GM18520 (cell line): ENCODE results near the gene BTBD17.

Source experiments
- ATAC-seq: cut with Tn5 transposase; IDR thresholded peaks from one replicate; pipeline ENCODE4 v1.9.1; 2021; ENCODE audit not compliant: unreplicated experiment

BTBD17 gene

DNA sequence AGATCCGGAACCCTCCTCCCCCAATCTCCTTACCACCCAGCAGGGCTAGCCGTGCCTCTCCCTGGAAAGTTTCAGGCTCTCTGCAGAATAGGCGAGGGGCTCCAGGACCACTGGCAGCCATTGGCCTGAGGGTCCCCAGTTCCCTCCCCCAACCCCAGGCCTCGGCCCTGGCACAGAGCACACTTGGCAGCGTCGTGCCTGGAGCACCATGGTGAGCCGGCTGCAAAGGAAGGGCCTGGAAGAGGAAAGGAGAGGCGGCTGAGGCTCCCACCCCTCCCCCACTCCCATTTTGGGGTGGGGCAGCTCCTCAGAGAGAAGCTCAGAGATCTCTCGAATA is 369 bp upstream of the BTBD17 start:
- no peak for ATAC-seq

DNA sequence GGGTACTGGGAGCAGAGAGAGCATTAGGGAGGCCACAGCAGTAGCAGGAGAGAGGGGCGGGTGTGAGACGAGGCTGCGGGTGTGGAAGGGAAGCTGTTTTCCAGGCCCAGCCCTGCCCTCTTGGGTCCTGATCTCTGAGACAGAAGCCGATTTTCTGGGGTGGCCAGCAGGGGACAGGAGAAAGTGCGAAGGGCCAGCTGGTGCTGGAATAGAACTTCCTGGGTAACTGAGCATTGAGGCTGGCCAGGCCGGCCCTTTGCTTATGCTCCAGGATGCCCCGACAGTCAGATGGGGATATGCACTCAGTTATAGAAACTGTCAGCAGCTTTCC is 804 bp downstream of the BTBD17 start:
- no peak for ATAC-seq

DNA sequence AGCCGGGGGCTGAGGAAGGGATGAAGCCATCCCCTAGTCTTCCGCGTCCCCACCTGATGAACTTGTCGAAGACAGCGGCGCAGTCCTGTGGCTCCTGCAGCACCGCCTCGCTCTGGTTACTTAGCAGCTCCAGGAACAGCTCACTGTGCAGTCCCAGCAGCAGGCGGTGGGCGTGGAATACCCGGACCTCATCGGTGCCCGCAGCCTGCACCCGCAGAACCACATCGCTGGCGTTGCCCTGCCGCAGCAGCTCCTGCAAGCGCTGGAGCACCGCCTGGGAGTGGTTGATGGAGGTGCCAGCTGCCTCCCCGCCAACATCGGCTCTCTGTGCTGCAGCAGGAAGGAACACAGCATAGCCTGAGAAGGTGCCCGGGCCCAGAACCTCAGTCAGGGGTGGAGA is 1.8 kb downstream of the BTBD17 start:
- ATAC-seq = no peak

DNA sequence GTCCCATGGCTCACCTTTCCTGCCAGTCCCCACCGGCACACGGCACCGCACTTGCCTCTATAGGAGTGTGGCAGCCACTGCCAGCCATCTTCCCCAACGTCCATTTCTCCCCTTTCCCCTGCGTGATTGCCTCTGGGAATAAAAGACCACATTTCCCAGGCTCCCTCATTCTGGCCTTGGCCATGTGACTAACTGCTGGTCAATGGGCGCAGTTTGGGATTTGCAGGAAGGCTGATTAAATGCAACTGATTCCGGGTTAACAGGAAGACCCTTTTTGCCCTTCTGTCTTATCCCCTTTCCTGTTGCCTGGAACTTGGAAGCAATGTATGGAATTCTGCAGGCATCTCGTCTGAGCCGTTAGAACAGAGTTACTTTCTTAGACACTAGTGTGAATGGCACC is 3.0 kb downstream of the BTBD17 start:
- no peak for ATAC-seq

DNA sequence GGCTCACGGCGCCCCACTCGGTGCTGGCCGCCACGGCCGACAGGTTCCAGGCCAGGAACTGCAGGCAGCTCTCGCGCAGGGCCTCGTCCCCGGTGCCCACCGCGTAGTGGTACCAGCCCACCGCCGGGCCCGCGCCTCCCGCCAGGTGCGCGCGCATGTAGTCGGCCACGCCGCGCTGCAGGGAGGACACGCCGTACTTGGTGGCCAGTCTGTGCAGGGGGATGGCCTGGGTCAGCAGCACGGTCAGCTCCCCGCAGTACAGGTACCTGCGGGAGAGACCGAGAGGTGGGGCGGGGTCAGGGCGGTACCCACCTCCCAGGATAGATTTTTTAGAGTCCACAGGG is 4.2 kb downstream of the BTBD17 start:
- no peak for ATAC-seq

DNA sequence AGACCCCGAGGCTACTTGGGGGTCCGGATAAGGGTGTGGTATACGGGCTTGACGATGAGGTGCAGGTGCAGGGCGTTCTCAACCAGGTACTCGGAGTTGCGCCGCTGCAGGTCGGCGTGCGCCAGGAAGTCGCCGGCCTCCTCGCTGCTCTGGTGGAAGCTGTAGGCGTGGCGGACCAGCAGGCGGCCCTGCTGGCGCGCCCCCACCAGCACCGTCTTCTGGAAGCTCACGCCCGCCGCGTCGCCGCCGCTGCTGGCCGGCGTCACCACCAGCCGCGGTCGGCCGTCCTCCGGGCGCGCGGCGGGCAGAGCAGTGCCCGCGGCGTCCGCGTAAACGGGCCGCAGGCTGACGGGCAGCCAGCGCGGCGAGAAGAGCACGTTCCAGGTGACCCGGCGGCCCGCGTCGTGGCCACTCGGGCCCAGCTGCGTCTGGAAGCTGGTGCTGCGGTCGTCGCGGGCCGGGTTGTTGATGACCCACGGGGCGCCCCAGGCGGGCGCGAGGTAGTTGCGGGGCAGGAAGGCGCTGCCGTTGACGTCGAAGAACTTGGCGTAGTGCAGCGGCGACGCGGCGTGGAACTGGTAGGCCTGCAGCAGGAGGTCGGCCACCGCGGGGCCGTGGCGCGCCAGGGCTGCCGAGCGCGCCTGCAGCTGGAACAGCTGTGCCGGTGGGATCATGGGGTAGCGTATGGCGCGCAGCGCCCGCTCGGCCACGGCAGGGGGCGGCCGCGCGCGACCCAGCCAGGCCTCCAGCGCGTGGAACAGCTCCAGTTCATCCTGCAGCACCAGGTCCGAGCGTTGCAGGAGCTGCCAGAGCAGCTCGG is 4.8 kb downstream of the BTBD17 start:
- ATAC-seq = no peak

DNA sequence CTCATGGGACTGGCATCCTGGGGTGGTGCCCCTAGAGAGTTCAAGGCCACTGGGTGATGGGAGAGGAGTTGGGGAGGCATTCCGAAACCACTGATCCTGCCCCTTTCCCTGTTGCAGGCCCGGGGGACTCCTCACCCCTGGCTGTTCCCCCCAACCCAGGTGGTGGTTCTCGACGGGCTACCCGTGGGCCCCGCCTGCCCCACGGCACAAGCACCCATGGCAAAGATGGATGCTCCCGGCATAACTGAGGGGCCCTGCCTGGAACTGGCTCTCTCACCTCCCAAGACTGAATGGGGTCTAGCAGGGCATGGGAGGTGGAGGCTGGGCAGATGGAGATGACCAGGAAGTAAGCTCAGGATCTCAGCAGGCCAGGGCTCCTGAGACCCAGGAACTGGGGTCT is 6.6 kb downstream of the BTBD17 start:
- ATAC-seq = no peak

DNA sequence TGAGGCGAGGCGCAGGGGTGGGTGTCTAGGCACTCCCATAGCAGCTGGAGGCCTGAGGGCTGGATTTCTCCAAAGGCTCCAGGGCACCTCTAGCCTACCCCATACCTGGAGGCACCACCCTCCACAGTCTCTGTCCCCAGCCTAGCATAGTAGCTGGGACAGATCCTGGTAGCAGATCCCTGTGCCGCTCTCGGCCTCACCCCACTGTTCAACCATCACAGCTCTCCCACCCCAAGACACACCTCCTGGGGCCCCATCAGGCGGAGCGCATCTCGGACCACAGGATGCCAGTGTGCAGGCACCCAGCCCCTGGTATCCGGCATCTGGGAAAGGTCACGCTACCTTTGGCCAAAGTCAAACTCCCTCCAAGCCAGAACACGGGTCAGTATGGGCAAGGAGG is 7.1 kb downstream of the BTBD17 start:
- no peak for ATAC-seq

DNA sequence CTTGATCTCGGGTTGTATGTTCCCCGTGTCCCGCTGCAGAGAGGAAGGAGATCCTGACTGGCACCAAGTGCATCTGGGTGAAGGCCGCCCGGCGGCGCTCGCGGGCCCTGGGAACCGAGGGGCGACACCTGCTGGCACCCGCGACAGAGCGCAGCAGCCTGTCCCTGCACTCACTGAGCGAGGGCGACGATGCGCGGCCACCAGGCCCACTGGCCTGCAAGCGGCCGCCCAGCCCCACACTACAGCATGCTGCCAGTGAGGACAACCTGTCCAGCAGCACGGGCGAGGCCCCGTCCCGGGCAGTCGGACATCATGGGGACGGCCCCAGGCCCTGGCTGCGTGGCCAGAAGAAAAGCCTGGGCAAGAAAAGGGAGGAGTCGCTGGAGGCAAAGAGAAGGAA is 7.5 kb downstream of the BTBD17 start:
- no peak for ATAC-seq

DNA sequence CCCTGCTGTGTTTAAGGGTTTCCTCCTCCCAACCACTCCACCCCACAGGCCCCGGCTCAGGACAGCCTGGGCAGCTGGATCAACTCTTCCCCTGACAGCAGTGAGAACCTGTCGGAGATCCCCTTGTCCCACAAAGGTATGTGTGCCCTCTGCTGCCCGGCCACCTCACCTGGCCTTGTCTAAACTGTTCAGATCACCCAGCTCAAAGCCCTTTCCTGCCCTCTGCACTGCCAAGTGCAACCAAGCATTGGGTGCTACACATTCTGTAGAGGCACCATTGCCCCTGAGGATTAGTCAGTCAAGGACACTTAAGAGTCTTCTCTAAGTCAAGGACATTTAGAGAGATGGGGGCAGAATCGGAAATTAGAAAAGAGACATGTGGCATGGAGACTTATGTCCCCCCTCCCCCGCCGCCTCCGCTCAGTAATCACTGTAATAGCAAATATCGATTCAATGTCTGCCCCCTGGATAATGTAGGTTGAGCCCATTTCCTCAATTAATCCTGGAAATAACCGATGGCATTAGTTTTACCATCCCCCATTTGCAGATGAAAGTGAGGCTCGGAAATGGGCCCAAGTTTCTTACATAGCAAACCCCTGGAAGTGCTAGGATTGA is 8.1 kb downstream of the BTBD17 start:
- no peak for ATAC-seq

DNA sequence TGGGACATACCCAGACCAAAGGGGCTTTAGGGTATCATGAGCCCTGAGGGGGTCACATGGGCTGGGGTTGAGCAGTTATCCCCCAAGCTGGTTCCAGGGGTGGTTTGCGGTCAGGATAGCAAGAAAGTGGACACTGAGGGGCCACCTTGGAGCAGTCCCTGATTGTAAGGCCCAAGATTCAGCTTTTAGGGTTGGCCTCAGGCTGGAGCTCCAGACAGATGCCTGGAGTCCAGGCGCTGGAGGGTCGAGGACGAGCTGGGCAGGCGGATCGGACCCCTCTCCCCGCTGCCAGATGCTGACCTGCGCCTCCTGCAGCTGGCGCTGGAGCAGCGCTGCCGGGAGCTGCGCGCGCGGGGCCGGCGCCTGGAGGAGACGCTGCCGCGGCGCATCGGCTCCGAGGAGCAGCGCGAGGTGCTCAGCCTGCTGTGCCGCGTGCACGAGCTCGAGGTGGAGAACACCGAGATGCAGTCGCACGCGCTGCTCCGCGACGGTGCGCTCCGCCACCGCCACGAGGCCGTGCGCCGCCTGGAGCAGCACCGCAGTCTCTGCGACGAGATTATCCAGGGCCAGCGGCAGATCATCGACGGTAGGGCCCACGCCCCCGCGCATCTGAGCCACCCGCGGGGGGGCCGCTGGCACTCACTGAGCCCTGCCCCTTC is 10.0 kb downstream of the BTBD17 start:
- ATAC-seq = no peak

DNA sequence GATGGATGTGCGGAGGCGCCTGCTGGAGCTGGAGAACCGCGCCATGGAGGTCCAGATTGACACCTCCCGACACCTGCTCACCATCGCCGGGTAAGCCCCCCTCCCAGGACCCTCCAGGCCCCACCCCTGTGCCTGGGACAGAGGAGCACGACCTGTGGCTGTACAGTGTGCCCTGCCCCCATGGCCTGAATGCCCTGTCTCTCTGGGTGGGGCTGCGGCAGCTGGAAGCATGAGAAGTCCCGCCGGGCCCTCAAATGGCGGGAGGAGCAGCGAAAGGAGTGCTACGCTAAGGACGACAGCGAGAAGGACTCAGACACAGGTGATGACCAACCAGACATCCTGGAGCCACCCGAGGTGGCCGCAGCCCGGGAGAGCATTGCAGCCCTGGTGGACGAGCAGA is 11.2 kb downstream of the BTBD17 start:
- no peak for ATAC-seq

DNA sequence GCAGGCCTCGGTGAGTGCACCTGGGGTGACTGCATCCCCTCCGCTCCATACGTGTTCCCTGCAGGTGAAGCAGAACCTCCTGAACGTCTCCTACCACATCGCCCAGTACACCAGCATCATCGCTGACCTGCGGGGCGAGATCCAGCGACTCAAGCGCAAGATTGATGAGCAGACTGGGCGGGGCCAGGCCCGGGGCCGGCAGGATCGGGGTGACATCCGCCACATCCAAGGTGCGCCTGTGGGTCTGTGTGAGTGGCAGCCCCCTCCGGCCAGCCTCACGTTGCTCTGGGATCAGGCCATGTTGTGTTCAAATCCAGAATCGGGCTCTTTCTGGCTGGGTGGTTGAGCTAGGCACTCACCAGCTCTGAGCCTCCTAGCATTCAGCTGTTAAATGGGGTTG is 12.5 kb downstream of the BTBD17 start:
- no peak for ATAC-seq

DNA sequence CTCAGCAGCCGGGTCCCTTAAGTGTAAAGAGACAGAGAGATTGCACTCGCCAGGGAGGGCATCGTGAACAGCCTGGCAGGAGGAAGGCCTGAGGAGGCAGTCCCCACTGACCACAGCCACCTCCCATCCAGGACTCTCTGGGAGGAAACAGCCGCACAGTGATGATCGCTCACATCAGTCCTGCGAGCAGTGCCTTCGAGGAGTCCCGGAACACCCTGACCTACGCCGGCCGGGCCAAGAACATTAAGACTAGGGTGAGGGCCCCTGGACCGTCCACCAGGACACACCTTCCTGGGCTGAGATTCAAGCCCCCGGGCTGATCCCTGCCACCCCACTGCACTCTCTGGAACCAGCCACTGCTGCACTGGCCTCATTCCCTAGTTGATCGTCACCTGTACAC is 14.0 kb downstream of the BTBD17 start:
- ATAC-seq = no peak

DNA sequence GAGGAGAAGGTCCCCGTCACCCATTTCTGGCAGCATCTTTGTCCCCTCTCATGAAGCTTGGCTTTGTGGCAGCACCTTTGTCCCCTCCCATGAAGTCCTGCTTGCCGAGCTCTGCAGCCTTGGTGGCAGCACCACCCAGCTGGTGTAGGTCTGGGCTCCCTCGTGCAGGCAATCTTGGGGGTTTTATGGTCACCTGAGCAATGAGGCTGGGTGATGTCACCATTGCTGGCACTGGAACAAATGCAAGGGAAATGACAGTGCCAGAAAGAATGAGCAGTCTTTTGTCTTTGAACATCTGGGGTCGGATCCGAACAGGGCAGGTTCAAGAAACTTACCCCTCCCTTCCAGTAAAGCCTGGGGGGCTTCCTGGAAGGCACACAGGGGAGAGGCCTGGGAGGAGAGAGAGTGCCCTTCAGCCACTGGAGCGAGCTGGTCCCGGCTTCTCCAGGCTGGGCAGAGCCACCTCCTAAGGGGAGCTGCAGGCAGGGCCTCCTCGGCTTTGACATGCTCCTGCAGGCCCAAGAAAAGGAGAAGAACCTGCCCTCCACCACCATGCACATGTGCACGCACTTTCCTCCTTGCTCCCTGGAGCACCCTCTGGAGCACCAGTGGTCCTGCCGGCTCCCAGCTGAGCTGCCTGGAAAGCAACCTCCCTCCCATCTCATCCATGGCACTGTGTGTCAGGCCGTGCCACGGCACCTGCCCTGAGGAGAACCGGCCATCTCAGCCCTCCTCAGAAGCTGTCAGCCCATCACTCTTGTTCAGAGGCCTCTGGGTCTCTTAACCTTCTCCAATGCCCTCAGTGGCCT is 16.0 kb downstream of the BTBD17 start:
- ATAC-seq = no peak

DNA sequence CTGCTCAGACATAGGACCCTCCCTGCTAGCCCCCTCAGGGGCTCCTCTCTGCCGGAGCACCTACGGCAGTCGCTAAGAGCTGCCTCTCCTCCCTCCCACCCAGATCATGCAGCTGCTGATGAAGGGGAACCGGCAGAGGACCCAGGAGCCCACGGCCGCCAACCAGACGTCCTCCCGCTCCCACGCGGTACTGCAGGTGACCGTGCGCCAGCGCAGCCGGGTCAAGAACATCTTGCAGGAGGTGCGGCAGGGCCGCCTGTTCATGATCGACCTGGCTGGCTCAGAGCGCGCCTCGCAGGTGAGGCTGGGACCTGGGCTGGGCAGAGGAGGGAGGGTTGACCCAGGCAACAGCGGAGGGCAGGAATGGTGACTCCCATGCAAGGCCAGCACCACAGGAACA is 17.0 kb downstream of the BTBD17 start:
- ATAC-seq = no peak

DNA sequence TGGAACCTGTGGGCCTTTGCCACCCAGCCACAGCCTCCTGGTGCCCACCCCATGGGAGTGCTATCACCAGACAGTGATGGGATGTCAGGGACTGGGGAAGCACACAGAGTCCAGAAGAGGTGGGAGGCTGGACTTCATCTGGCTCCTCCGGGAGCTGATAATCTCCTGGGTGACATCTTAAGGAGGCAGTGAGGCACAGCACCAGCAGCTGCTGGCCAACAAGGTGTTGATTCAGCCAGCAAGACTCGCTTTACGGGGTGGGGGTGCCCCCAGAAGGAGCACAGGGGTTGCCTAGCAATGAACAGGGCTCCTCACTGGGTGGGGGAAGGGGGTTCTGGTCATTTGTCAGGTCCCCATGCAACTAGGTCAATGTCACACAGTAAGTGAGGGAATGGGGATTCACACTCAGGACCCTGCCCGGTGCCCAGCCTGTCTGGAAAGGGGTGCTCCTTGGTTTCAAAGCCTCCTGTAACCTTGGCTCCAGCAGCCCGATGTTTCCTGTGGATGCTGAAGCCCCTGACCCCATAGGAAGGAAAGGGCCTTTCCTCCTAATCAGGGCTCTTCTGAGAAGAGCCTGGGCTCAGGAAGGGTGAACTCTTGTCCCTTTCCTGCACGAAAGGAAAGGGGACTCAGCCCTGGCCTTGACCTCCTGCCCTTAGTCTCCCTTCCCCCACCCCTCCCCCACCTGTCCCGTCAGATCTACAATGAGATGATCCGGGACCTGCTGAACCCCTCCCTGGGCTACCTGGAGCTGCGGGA is 18.0 kb downstream of the BTBD17 start:
- no peak for ATAC-seq

DNA sequence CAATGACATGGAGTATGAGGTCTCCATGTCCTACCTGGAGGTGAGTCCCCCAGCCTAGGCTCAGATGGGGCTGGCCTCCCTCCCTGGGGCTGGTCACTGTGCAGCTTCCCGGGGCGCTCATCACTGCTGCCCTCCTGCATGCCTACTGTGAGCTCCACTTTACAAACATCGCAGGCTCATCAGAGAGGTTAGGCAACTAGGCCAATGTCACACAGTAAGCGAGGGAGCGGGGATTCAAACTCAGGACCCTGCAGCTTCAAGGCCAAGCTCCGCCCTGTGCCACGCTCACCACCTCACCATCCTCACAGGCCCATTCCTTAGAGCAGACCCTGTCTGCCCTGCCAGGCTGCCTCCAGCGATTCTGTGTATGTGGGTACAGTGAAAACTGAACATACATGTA is 18.5 kb downstream of the BTBD17 start:
- ATAC-seq = no peak

DNA sequence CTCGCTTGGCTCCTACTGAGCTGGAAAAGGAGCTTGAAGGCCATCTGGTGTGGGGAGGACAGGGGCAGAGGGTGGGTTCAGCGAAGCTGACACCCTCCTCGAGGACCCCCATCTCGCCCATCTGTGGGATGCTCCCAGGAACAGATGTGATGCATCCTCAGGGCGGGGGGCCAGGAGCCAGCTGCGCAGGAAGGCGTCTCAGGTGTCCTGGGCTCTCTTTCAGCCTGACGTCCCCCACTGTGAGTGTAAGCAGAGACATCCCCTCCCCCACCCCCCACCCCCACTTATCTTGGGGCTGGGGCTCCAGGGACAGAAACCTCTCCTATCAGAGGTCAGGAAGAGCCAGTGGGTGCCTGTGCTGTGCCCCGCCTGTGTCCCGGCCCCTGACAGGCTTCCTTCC is 19.4 kb downstream of the BTBD17 start:
- ATAC-seq = no peak

DNA sequence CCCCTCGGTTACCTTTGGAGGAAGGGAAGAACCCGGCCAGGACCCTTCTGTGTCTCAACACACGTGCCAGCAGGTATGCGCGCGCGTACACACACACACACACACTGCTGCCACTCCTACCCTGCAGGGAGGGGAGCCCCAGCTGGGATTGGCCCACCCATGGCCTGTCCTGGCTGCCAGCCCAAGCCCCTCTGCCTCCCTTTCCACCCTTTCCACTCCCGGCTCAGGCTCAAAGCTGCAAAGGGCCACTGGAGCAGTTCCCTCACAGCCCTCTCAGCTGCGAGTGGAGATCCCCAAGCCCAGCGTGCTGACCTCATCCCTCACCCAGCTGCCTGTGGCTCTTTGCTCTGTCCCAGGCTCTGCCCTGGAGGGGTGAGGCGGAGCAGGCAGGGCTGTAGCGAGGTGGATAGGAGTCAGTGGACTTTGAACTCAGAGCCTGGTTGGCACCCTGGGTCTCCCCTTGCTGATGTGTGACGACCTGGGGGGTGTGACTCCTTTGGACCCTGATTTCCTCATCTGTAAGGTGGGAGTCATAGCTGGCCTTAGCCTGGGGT is 21.1 kb downstream of the BTBD17 start:
- no peak for ATAC-seq
